Measurements from ENCODE around the gene NTRK3.

The NTRK3 gene

DNA sequence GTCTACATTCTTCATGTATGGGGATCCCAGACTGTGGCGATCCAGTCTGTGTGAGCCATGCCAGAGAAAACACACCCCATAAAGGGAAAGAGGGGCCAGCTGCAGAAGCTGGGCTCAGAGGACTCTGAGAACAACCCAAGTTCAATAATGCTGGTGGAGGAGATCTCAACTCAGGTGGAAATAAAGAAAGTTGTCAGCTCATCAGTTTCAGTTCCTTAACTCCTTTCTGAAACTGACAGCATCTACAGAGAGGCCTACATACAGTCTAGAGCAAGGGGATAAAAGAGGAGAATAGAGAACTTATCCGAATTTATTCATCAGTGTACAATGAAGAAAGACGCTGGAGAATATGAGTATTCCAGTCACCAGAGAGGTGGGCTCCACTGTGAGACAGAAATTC is 77.0 kb downstream of the NTRK3 start:
- DNase-seq (ENCODE audit: low read depth), result no peak

DNA sequence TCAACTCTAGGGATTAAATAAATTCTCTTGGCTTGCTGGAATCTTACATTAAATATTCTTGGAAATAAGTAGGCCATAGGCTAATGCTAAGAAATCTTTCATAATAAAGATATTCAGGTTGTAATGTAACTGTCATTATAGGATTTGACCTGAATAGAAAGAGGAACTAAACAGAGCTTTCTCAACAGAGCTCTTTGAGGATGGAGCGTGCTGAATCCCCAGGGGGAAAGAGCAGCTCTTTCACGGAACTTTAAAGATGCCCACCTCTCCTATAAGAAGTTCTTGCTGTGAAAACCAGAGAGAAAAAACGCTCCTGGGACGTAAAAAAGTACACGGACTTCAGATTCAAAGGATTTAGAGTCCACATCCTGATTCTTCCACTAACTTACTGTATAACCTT is 77.9 kb downstream of the NTRK3 start:
- DNase-seq (ENCODE audit: low read depth), result no peak

GRCh38 chr15:88177451-88177850 is 79.1 kb downstream of the NTRK3 start:
- no peak for DNase-seq (ENCODE audit: low read depth)

- no peak for DNase-seq (ENCODE audit: low read depth)
These were observed 82.0 kb downstream of the NTRK3 start for GRCh38 chr15:88174571-88174970.

GRCh38 chr15:88166082-88166993 is 90.2 kb downstream of the NTRK3 start:
- no peak for DNase-seq (ENCODE audit: low read depth)

DNA sequence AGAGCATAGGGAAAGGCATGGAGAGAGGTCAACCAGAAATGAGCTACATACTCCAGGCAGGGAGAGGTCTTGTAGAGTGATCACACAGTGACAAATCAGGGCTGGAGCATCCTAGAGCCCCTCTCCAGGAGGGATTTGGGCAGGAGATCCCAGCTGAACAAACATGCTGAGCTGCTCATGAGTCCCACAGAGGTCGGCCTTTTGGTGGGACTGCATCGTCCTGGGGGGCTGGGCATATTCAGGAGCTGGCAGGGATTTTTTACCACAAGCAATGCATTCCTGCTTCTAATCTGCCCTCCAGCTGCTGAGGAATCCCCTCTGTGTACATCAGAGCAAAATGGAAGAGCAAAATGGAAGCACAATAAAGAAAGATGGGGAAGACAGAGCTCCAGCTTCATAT is 94.9 kb downstream of the NTRK3 start:
- no peak for DNase-seq (ENCODE audit: low read depth)

- DNase-seq (ENCODE audit: low read depth), result no peak
These were observed 101.2 kb downstream of the NTRK3 start for GRCh38 chr15:88155310-88155709.

DNA sequence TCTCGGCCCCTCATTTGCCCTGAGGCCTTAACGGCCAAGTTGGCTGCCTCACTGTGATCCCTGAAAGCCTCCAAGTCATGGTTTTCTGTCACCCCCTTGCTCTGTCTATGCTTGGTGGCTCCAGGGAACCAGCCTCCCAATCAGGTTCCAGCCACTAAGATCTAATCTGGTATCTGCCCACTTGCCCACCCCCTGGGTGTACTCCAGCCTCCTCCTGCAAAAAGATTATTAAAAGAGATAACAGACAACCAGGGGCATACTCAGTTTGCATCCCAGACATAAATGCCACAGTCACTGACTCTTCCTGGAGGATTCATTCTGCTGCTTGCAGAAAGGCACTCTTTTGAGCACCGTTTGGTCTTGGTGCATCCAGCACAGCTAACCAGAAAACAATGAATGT is 103.9 kb downstream of the NTRK3 start:
- no peak for DNase-seq (ENCODE audit: low read depth)

- DNase-seq (ENCODE audit: low read depth), result no peak
These were observed 108.8 kb downstream of the NTRK3 start for GRCh38 chr15:88147760-88148159.

DNA sequence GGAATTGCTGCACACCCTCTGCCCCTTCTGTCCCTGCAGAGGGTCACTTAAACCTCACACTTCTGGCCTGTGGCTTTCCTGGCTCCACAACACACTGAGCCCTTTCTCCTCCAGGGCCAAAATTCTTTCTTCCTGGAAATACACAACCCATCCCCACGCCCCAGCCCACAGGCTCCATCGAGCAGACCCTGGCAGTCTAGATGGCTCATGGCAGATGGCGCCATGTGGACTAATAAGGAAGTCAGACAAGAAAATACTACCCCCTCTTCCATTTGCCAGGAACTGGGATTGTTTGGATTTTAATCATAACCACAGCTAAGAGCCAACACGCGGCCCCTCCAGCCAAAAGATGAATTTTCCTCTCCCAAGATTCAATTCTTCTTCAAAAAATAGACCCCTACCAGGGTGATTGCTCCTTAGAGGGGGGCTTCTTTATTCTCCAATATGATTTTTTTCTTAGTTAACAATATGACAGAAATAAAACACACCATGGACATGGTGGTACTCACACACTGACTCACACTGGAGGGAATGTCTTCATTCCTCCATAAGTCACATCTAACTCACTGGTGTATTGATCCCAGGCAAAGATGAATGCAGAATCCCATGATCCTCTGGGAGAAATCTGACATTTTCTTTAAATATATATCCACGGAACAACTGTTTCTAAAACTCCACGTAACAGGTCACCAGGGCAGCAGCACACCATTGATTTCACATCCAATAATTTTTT is 111.5 kb downstream of the NTRK3 start:
- no peak for DNase-seq (ENCODE audit: low read depth)

GRCh38 chr15:88142121-88142520 is 114.4 kb downstream of the NTRK3 start:
- no peak for DNase-seq (ENCODE audit: low read depth)

GRCh38 chr15:88141269-88141889 is 115.2 kb downstream of the NTRK3 start:
- DNase-seq (ENCODE audit: low read depth), result no peak

- DNase-seq (ENCODE audit: low read depth), result no peak
These were observed 116.1 kb downstream of the NTRK3 start for GRCh38 chr15:88140398-88140797.

GRCh38 chr15:88139936-88140335 is 116.6 kb downstream of the NTRK3 start:
- DNase-seq (ENCODE audit: low read depth), result no peak

DNA sequence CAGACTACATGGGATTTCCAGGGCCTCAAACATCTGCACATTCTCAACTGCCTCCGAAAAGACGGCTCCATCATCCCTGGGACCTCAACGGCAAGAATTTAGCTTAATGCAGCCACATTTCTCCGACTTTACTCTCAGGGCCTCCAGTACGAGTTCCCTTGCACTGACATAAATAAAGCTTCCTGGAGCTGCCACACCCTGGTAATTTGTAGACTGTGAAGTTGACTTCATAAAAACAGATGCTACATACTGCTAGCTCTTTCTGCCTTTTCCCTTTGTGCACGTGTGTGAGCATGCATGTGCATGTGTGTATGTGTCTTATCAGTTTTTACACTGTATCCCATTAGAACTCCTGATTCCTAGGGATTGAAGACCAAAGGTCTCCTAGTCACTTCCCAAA is 122.7 kb downstream of the NTRK3 start:
- no peak for DNase-seq (ENCODE audit: low read depth)

DNA sequence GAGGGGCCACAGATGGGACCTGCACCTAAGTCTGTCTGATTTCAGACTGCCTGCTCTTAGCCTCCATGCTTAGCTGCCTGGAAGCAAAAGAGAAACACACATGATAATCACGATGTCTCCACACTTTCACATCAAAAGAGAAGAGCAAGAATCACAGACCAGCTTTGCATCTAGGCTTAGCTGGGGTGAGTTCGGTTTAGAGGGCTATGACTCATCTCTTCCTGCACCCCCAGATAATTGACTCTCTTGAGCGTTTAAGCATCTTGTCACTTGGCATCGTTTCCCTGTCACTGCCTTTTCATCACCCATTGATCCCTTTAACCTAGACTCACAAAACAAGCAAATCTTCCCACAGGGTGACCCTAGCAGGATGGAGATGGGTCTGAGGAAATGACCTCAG is 124.0 kb downstream of the NTRK3 start:
- DNase-seq (ENCODE audit: low read depth), result no peak

DNA sequence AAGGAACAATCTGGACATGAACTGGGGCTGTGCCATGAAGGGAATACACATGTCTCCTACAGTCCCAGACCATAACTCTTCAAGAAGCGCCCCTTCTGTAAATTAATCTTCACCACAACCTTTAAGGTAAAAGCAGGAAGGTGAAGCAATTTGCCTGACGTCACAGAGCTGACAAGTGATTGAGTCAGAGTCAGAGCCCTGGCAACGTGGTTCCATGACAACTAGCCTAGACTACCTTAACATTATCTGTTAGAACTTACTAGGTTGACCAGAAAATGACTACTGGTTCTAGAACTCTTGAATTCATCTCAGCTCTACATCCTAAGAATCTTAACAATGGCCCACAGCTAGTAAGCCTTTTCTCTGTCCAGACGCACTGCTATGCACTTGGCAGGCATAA is 124.6 kb downstream of the NTRK3 start:
- no peak for DNase-seq (ENCODE audit: low read depth)

DNA sequence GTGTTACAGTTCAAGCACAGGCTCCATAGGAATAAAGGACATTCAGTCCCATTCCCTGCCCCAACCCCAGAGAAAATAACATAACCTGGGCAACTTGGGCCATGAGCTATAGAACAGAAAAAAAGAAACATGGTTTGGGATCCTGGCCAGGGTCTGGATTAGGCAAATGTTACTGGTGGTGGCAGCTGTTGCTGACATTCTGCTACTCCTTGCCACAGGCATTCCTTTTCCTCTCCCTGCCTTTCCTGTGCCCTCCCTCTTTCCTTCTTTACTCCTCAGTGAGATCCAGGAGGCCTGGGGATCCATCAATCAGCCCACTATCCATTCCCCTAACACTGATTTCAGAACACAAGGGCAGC is 129.1 kb downstream of the NTRK3 start:
- no peak for DNase-seq (ENCODE audit: low read depth)

DNA sequence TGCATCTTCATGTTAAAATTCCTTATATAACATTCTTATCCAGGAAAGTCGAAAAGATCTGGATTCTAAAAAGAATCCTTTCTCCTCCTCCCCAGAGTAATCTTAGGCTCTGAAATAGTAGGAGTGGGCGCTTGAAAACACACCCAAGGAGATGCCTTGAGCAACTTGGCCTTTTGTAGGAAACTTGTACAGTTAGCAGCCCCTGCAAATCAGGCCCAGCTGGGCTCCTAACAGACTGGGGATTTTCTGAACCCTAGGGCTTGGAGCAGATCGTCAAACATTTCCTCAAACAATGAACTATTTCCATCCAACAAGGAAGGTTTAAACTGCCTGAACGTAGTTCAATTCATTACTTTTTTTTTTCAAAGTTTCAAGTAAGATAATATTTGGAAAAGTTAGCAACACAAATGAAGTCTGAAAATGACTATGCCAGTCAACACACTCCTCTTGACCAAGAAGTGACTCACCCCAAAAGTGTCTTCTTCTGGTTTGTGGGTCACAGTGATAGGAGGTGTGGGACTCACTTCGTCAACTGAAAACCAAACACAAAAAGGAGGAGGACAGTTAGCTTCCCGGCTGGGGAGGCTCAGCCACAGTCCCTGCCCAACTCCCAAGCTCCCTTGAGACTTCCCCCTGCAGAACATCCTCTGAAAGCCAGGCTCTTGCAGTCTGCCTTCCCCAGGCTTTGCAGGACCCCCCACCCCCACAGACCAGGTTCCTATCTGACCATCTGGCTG is 129.7 kb downstream of the NTRK3 start:
- DNase-seq (ENCODE audit: low read depth), result peak; percentile 28

DNA sequence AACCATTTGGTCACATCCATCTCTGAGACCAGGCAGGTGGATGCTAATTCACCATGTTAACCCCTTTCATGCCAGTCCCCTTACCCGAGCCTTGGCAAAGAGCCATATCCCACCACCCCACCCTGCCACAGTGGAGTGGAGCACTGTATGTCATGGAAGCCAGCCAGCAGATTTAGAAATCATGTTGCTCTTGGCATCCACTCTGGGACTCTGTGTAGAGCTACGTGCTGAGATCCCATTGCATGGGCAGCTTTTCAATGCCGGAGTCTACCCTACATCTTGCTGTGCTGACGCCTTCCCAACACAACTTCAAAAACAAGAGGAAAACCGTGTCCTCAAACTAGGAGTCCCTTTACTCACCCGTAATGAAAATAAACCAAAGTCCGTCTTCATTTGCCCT is 131.0 kb downstream of the NTRK3 start:
- peak; percentile 12 for DNase-seq (ENCODE audit: low read depth)

GRCh38 chr15:88124199-88124598 is 132.3 kb downstream of the NTRK3 start:
- DNase-seq (ENCODE audit: low read depth), result no peak

- DNase-seq (ENCODE audit: low read depth), result no peak
These were observed 134.5 kb downstream of the NTRK3 start for GRCh38 chr15:88121968-88122530.

All from stromal cell of bone marrow (primary cell).